GM18498 (cell line): ENCODE data around the gene TEX261.
A peak's percentile ranks its signal among the peaks of the same experiment; 100 is the strongest.
"Not testable (repeated sequence)": the region's sequence is repeated elsewhere in the genome, so short reads cannot be mapped to it uniquely, and the experiment has no call there.

ENCODE experiments used
- ATAC-seq: cut with Tn5 transposase; IDR thresholded peaks from one replicate; pipeline ENCODE4 v1.9.1; 2021; ENCODE audit warnings: mild to moderate bottlenecking, moderate library complexity; ENCODE audit not compliant: unreplicated experiment

Gene TEX261

DNA sequence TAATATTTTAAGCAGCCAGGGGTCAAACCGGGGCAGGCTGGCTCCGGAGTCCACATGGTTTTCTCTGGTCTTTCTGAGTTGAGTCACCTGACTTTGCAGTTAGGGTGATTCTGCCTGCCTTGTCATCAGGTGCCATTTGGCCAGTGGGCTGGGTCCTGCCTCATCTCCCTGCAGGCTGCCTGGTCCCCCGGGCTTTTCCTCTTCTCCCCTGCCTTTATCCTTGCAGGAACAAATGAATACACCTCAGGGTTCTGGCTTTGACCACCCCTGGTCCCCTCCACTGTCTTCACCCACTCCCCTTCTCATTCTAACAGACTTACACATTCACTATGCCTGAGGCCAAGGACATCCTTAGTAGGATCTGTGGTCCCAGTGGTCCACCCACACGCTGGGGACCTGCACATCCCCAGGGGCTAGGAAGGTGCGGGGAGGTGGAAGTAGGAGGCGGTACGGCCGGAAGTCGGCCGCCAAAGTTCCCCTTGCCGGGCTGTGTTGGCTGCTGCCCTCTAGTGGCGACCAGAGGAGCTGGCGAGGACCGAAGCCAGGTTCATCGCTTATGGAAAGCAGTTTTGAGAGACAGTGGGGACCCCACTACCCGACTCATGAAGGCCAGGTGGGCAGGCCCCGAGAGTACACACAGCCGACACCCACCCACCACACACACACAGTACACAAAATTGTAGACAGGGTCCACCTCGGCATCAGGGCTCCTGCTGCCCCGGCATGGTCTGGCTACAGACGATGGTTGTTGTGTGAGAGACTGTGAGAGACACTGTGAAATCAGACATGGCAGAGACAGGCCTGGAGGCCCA lies 6.3 kb upstream of the TEX261 start:
- ATAC-seq = peak; percentile 97

DNA sequence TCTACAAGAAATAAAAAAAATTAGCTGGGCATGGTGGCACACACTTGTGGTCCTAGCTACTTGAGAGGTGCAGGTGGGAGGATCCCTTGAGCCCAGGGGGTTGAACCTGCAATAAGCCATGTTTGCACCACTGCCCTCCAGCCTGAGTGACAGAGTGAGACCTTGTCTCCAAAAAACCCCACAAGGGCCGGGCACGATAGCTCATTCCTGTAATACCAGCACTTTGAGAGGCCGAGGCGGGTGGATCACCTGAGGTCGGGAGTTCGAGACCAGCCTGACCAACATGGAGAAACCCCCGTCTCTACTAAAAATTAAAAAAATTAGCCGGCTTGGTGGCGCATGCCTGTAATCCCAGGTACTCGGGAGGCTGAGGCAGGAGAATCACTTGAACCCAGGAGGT lies 5.3 kb upstream of the TEX261 start:
- ATAC-seq = not testable (repeated sequence)

DNA sequence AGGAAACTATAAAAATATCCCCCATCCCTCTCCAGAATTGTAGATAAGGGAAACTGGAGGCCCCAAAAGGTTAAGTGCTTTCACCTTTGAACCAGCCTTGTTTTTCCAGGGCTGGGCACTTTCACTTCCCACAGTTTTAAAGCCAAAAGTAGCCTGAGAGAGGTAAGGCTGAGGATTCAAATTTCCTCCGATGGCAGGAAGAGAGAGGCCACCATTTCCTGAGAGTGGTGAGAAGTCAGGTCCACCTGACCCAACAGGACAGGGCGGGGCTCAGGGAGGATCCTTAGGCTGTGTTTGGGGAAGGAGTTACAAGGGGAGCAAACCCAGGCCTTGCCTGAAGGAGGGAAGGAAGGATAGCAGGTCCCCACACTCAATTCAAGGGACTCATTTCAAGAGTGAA lies 4.7 kb upstream of the TEX261 start:
- ATAC-seq = no peak

DNA sequence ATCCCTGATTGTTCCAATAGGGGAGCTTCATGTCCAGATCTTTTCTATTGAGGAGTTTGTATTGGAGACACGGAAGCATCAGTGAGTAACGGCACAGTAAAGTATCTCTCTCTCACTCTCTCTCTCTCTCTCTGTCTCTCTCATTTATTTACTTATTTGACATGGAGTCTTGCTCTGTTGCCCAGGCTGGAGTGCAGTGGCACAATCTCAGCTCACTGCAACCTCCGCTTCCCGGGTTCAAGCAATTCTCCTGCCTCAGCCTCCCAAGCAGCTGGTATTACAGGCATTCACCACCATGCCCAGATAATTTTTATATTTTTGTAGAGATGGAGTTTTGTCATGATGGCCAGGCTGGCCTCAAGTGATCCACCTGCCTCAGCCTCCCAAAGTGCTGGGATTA lies 4.2 kb upstream of the TEX261 start:
- not testable (repeated sequence) for ATAC-seq

DNA sequence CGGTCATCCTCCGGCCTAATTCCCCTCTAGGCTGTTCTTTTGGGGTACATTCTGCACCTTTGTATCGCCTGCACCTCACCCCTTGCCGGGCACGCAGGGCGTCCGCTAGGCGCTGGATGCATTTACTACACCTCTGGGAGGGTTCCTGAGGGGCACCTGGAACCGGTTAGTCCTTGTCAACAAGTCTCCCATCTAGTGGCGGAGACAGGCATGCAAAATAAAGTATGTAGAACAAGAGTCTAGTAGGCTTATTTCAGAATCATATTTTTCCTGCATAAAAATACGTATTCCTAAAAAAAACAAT lies 705 bp upstream of the TEX261 start:
- peak; percentile 43 for ATAC-seq

DNA sequence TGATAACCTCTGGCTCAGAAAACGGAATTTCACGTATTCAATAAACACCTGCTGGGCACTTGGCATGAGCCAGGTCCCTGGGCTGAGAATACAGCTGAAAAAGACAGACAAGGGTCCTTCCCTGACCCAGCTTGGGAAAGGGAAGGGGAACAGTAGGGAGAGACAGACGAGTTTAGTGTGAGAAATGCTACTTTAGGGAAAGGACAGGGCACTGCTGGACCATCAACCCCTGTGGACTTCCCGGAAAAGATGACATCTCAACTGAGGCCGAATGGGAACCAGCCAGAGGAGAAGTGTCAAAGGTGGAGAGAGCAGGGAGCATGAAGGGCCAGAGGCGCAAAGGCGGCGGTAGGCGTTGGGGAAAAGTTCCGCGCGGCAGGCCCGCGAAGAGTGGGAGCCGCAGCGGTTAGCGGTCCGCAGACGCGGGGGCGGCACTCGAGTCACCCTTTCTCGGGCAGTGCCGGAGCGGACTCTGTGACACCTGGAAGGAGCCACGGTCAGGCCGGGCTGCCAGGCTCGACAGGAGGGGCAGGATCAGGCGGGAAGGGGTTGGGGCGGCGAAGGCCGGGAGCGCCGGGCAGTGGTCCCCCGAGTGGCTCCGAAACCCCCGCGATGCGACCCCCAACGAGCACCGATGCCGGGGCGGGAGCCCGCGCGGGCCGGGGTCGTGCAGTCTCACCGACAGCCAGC lies 519 bp downstream of the TEX261 start:
- peak; percentile 38 for ATAC-seq

DNA sequence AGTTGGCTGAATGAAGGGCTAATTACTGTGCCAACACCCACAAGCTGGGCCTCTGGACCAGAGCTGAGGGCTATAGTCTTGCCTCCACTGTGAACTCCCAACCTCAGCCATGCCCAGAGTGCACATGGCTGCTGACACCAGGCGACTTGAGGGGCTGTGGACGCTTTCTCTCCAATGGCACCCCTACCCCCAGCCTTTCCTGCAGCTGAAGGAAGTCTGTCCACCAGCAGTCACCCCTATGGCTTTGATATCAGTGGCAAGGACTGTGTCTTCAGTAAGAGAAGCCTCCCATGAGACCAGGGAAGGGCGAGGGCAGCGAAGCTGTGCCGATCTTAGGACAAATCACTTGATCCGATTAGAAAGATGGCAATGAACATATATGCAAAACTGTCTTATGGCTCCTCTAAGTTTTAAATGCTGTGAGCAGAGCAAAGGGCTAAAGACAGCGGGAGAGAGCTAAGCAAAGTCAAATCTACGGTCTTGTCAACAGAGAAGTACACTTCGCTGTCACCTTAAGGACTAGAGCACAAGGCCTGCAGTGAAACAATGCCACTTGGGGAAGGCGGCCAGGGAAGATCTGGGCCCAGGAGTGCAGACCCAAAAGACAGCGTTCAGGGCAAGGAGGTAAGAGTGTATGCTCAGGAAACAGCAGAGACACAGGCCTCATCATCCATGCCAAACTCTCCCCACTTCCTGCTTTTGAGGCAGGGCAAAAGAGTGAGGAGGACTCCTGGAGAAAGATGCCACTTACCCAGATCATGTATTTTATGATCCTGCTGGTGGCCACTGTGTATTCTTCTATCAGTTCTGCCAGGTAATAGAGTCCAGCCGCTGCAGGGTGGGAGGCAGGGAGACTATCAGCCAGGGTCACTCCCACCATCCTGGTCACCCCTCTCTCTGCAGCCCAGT lies 1.5 kb downstream of the TEX261 start:
- ATAC-seq = no peak

DNA sequence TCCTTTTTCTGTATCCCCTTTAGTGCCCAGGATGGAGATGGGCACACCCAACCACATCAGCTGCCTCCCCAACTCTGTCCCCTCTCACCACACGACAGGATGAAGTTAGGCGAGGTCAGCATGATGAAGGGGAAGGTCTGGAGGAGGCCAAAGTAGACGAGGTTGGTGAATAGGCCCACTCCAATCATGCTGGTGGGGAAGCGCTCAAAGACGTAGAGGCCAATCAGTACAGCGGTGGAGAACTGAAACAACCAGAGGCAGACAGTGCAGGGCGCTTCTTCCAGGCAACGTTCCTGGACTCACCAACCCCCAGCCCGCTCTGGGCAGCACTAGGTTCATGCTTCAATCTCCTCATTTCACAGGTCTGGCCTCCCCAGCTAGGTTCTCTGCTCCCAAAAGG lies 2.9 kb downstream of the TEX261 start:
- ATAC-seq = no peak

DNA sequence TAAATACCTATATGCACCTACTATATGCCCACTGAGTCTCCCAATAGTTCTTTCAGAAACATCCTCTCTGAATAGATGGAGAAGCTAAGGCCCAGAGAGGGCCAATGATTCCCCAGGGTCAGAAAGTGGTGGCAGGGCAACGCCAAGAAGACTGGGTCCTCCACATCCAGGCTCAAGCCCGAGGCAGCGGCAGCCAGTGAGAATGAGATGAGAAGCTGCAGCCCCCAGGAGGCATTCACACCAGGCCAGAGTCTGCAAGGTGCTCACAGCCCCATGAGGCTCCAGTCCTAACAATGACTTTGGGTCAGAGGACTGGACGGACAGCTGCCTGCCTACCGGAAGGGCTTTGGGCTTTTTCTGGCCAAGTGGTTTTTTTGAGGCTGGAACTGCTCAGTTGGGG lies 3.5 kb downstream of the TEX261 start:
- no peak for ATAC-seq

DNA sequence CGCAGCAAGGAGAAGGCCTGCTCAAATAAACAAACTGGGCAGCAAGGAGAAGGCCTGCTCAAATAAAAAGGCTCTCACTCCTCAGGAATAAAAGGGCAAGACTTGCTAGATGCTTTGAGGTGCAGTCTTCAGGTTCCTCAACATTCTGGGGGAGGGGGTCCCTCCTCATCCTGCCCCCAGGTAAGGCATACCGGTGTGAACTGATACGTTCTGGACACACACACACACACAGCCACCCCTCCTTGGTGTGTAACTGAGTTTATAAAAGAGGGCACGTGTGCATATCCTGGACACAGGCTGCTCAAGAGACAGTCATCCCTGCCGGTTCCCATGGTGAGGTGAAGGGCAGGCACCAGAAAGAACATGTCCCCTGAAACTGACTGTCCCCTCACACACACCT lies 4.5 kb downstream of the TEX261 start:
- no peak for ATAC-seq

DNA sequence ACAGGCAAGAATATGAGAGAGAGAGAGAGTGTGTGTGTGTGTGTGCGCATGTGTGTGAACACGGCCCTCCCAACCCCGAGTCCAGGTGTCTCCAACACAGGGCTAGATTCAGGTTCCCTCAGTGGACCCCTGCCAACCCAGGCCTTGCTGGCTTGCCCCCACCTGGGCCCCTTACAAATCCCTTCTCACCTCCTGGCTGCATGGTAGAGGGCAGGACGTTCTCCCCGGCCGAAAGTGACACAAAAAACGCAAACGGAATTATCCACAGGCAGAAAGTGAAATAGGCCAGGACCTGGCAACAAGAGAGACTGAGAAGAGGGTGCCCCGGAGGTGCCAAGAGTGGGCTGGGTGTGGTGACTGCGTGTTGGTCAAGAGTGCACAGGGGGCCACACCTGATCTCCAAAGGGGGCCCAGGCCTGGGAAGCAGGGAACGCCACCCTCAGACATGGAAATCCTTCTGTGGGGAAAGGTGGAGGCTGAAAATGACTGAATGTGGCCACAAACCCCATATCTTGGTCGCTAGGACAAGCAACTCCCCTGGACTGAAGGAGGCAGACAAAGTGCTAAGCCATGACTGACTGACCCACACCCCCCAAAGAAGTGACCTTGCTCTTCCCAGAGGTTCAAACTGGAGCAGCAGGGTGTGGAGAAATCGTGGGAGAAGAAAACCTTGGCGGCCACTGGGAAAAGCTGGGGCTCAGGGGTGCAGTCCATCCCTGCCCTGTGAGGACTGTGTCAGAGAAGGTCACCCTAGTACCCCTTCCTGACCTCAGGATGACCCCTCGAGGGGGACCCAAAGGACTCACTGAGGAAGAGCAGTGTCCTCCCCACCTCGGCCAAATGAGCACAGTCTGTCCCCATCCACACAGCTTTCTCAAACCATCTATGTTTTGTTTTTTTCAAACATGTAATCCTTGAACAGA lies 5.7 kb downstream of the TEX261 start:
- no peak for ATAC-seq

DNA sequence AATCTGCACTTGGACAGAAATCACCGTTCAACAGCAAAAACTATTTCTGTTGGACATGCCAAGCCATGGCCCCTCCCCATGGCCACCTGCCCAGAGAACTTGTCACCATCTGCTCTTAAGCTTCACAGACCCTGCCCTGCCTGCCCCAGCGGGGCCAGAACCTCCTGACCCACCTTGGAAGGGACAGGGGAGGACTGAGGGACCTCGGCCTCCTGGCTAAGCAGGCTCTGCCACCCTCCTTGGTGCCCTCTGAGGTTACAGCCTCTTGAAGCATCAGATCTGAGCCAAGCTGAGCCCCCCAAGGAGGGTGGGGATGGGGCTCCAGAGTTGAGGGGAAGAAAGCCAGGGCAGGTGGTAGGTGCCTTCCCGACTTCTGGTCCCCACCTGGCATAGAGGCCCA lies 6.5 kb downstream of the TEX261 start:
- ATAC-seq = no peak

DNA sequence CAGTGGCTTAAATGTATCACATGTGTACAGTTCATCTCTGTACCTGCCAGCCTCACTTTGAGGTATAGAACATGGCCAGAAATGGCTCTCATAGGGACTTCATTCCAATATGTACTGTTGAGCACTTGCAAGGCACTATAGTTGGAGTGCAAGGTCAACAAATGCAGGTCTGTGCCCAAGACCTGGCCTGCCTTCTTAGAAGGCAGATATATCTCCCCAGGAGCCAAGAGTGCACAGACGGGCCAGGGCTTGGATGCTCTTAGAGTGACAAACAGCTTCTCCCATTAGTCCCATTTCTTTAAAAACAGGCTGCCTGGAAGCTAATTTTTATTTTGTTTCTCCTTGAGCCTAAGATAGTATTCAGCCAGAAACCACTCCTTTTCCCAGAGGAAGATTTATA lies 7.3 kb downstream of the TEX261 start:
- ATAC-seq = no peak

DNA sequence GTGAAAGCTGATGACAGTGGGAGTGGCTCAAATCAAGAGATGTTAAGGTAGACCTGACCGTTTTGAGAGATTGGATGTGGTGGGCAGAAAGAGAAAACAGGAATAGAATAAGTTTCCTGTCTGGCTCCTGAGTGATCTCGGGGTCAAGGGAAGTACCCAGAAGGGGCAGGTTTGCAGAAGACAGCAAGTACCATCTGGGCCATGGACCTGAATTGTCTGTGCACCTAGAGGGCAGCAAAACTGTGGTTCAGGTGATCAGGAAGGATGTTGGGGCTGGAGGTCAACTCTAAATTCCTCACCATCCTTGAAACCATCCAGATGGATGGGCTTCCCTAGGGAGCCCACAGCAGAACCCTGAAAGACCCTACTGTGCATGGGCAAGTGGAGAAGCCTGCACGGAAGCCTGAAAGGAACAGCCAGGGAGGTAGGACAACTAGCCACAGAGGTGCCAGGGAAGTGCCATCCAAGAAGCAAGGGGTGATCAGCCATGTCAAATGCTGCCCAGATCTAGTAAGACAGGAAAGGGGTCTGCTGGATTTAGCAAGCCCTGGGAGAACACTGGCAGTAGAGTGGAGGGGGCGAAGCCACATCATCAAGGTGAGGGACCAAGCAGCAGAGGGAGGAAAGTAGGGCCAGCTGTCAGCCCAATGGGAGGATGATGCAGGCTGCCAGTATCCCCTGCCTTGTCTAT lies 8.0 kb downstream of the TEX261 start:
- no peak for ATAC-seq

DNA sequence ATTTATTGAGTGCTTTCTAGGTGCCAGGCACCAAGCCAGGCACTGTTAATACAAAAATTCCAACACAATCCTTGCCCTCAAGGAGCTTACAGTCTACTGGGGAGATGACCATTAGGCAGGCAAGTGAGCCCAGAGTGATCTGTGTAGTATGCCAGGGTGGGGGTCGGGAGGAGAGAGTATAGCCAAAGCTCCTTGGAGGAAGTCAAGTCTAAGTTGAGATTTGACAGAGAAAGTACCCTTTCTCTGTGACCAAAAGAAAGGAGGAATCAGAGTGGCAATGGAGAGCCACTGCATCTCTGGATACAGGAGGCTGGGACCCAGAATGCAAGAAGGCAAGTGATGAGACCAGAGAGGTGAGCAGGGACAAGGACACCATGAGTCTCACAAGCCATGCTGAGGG lies 8.7 kb downstream of the TEX261 start:
- ATAC-seq = no peak

DNA sequence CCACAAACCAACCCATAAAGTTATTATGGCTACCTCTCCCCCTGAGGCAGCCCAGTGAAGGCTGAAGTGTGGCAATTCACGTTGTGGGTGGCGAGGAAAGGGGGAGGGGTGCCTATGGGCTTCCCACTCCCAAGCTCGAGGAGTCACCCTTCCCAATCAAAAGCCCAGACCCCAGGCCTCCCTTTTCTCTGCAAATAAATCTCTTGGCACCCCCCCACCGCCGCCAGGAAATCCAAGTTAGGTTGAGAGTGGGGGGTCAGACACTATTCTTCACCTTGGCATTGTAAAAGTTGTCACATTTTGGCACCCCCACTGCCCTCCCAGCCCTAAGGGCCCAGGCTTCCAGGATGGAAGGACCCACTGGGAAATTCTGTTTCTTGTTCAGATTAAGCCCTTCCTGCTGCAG lies 9.4 kb downstream of the TEX261 start:
- ATAC-seq = no peak

DNA sequence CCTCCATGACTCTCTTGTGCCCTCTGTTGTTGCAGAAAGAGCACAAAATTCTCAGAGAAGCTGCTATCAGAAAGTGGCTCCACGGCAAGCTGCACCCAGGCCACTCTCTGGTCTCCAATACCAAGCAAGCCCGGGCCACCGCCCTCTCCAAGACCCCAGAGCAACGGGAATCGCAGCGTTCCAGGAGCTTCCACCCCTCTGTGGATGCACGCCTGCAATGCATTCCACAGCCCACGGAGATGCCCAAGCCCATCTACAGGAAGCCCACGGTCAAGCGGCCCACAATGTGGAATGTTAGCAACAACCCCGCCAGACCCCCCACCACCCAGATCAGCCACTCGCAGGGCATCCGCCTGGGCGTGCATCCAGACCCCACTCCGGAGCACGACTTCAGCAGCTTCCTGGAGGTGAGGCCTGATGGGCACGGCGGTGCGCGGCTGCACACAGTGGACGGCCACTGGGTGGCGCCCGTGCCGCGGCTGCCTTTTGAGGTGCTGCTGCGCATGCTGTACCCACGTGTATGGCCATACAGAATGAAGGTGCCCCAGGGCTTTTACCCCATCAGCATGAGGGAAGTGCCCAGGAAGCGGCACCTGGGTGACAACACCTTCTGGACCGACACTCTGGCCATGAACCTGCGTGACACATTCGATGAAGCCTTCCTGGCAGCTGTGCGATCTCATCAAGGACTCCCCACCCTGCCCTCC lies 9.9 kb downstream of the TEX261 start:
- ATAC-seq = peak; percentile 92

DNA sequence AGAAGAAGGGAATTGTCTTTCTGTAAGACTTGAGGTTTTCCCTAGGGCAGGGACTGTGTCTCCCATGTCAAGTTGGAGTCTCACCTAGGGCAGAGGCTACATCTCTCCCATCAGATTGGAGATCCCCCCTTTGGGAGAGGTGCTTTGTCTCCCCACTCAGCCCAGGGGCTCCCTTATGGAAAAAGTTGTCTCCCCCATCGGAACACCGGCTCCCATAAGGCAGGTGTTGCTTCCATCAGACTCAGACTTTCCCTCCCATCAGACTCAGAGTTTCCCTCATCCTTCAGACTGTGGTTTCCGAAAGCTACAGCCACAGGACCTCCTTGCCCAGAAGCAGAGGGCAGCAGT lies 10.5 kb downstream of the TEX261 start:
- no peak for ATAC-seq

DNA sequence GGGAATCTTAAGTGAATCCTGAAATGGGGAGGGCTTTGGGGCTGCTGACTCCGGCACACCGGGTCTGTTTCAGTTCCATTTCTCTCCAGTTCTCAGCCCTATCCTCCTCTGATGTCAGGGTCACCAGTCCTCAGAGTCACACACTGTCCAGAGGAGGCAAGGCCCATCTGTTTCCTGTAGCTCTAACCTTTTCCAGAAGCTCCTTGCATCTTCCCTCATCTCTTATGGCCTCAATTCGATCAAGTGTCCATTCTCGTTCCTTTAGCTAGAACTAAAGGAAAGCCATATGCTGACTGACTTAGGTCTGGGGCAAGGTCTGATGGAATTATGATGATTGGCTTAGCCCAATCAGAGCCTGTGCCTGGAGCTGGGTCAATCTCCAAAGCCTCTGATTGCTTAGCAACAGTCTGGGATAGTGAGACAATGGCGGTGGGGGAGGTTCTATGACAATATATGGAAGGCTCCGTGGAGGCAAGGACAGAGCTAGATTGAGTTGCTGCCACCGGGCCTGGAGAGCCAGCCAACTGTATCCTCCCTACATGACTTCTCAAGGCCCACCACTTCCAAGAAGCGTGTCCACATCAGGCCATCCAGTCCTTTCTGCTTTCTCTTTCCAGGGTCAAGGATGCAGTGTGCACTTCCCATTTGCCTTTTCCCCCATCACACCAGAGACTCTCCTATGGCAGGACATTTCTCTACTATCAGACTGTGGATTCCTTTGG lies 11.0 kb downstream of the TEX261 start:
- ATAC-seq = no peak
